Measurements from ENCODE around the gene OR1E2. TPM values are rescaled to one million over a fixed set of nuclear protein-coding genes. Genes with fewer than 3 reads are reported as not detected.

OR1E2 gene
- total RNA-seq, 2 experiments from 2014 or later = not detected

- H3K9me2 ChIP-seq (ENCODE audit: insufficient read depth, low read length) = no peaks in the 10 kb centered on the region
- H3K4me2 ChIP-seq (ENCODE audit: low read length) = no peak overlapping the region
- no peaks in the 10 kb centered on the region for H3K36me3 ChIP-seq (ENCODE audit: insufficient read depth, low read length)
- ChIA-PET CTCF (ENCODE audit: unreplicated experiment) (no interaction called here), POLR2A (no interaction called here)
- peak; percentile 6 for DNase-seq (ENCODE audit: low spot score)
- H3K9me3 ChIP-seq (ENCODE audit: low read length) = no peaks in the 10 kb centered on the region
- H3K27ac ChIP-seq (ENCODE audit: low read depth, low read length, poor library complexity, severe bottlenecking) = no peak overlapping the region
- no peaks in the 10 kb centered on the region for H4K20me1 ChIP-seq (ENCODE audit: insufficient read depth, low read length)
- H2AFZ ChIP-seq (ENCODE audit: low read length) = no peak overlapping the region
- H3K4me3 ChIP-seq (ENCODE audit: low read depth, low read length, poor library complexity, severe bottlenecking) = no peak overlapping the region
- TF ChIP-seq EZH2phosphoT487 (IDR thresholded peaks at IDR 0.05; ENCODE audit: borderline replicate concordance, low read depth, low read length) (no peak), CTCF (conservative IDR thresholded peaks at IDR 0.05; ENCODE audit: low read length) (no peak)
- intact Hi-C loops (cut with micrococcal nuclease; ENCODE audit: unreplicated experiment) = loop anchor here (5.0 kb wide), 1 partner anchor 401 kb away; no protein-coding TSS in a partner anchor
- no TSS peak for BruUV-seq (replicated peaks)
- no peaks in the 10 kb centered on the region for H3K79me2 ChIP-seq (ENCODE audit: insufficient read depth, low read depth, low read length)
- no peaks in the 10 kb centered on the region for H3K4me1 ChIP-seq (ENCODE audit: insufficient read depth, low read length, poor library complexity, severe bottlenecking)
Measured at GRCh38 chr17:3448059-3448665, 14.5 kb upstream of the OR1E2 start.

- POLR2A ChIA-PET = no interaction called here
- TF ChIP-seq EZH2phosphoT487 (IDR thresholded peaks at IDR 0.05; ENCODE audit: borderline replicate concordance, low read depth, low read length) (no peak), CTCF (conservative IDR thresholded peaks at IDR 0.05; ENCODE audit: low read length) (peak; percentile 72)
- Histone ChIP-seq H2AFZ (ENCODE audit: low read length) (no peak overlapping the region), H3K9me3 (ENCODE audit: low read length) (no peaks in the 10 kb centered on the region), H4K20me1 (ENCODE audit: insufficient read depth, low read length) (no peaks in the 10 kb centered on the region), H3K4me2 (ENCODE audit: low read length) (no peak overlapping the region), H3K79me2 (ENCODE audit: insufficient read depth, low read depth, low read length) (no peaks in the 10 kb centered on the region), H3K36me3 (ENCODE audit: insufficient read depth, low read length) (no peaks in the 10 kb centered on the region), H3K4me1 (ENCODE audit: insufficient read depth, low read length, poor library complexity, severe bottlenecking) (no peaks in the 10 kb centered on the region), H3K4me3 (ENCODE audit: low read depth, low read length, poor library complexity, severe bottlenecking) (no peak overlapping the region), H3K27ac (ENCODE audit: low read depth, low read length, poor library complexity, severe bottlenecking) (no peak overlapping the region), H3K9me2 (ENCODE audit: insufficient read depth, low read length) (no peaks in the 10 kb centered on the region)
- CTCF ChIA-PET (ENCODE audit: unreplicated experiment) = no interaction called here
- DNase-seq (ENCODE audit: low spot score) = peak; percentile 25
- no TSS peak for BruUV-seq (replicated peaks)
- intact Hi-C loops (cut with micrococcal nuclease; ENCODE audit: unreplicated experiment) = loop anchor here (5.0 kb wide), 1 partner anchor 400 kb away; no protein-coding TSS in a partner anchor
Measured at GRCh38 chr17:3447625-3448024, 14.0 kb upstream of the OR1E2 start.

GRCh38 chr17:3440451-3440850, 6.8 kb upstream of the OR1E2 start:
- no peaks in the 10 kb centered on the region for H3K79me2 ChIP-seq (ENCODE audit: insufficient read depth, low read depth, low read length)
- no peaks in the 10 kb centered on the region for H3K36me3 ChIP-seq (ENCODE audit: insufficient read depth, low read length)
- no peaks in the 10 kb centered on the region for H3K4me1 ChIP-seq (ENCODE audit: insufficient read depth, low read length, poor library complexity, severe bottlenecking)
- ChIA-PET CTCF (ENCODE audit: unreplicated experiment) (no interaction called here), POLR2A (interaction anchor here (0.8 kb wide), 1 partner anchor 37 kb away, joined by 3 read pairs; no protein-coding TSS in a partner anchor)
- DNase-seq (ENCODE audit: low spot score) = no peak
- no peak overlapping the region for H2AFZ ChIP-seq (ENCODE audit: low read length)
- TF ChIP-seq CTCF (conservative IDR thresholded peaks at IDR 0.05; ENCODE audit: low read length) = no peak
- TF ChIP-seq EZH2phosphoT487 (IDR thresholded peaks at IDR 0.05; ENCODE audit: borderline replicate concordance, low read depth, low read length) = no peak
- H3K9me3 ChIP-seq (ENCODE audit: low read length) = no peaks in the 10 kb centered on the region
- no peak overlapping the region for H3K4me3 ChIP-seq (ENCODE audit: low read depth, low read length, poor library complexity, severe bottlenecking)
- no peak overlapping the region for H3K27ac ChIP-seq (ENCODE audit: low read depth, low read length, poor library complexity, severe bottlenecking)
- H4K20me1 ChIP-seq (ENCODE audit: insufficient read depth, low read length) = no peaks in the 10 kb centered on the region
- no peaks in the 10 kb centered on the region for H3K9me2 ChIP-seq (ENCODE audit: insufficient read depth, low read length)
- no TSS peak for BruUV-seq (replicated peaks)
- intact Hi-C loops (cut with micrococcal nuclease; ENCODE audit: unreplicated experiment) = no loop called here
- no peak overlapping the region for H3K4me2 ChIP-seq (ENCODE audit: low read length)
